HG02571 (cell line): ENCODE measurements around the gene SERP2.

Experiments used
- ATAC-seq: cut with Tn5 transposase; IDR thresholded peaks from one replicate; pipeline ENCODE4 v1.9.1; 2021; ENCODE audit warnings: mild to moderate bottlenecking, moderate library complexity; ENCODE audit not compliant: unreplicated experiment

Gene SERP2

GRCh38 chr13:44432650-44433049 is 59.0 kb downstream of the SERP2 start:
- no peak for ATAC-seq

- ATAC-seq, result no peak
Observed at GRCh38 chr13:44433863-44434765, 60.5 kb downstream of the SERP2 start.

- ATAC-seq, result no peak
Observed at GRCh38 chr13:44434766-44435141, 61.1 kb downstream of the SERP2 start.

- peak; percentile 60 for ATAC-seq
Observed at GRCh38 chr13:44435142-44435918, 61.7 kb downstream of the SERP2 start.

GRCh38 chr13:44435919-44436510 is 62.4 kb downstream of the SERP2 start:
- ATAC-seq, result no peak

GRCh38 chr13:44436589-44437337 is 63.1 kb downstream of the SERP2 start:
- ATAC-seq, result no peak

- no peak for ATAC-seq
Observed at GRCh38 chr13:44437356-44438233, 64.0 kb downstream of the SERP2 start.

- ATAC-seq, result no peak
Observed at GRCh38 chr13:44438234-44438579, 64.6 kb downstream of the SERP2 start.

- ATAC-seq, result no peak
Observed at GRCh38 chr13:44439452-44440024, 65.9 kb downstream of the SERP2 start.

GRCh38 chr13:44440046-44440608 is 66.5 kb downstream of the SERP2 start:
- ATAC-seq, result no peak
